ENCODE results near the gene FNDC7.

DNA sequence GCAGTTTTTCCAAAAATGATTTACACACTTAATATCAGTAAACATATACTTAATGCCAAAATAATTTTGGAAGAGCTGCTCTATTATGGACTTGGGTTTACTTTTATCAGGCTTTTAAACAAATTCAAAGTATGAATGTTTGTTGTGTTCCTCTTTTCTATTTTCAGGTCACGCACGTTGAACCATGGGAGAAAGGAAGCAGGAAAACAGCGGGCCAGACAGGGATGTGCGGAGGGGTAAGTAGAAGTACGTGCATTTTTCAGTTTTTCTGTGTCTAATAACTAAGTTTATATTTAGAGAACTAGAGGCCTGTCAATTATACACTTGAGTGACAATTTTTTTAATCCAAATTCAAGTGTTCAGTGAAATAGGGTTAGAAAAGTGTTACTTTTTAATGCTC, 17.2 kb upstream of the FNDC7 start:
- TF ChIP-seq, protein P1, sequence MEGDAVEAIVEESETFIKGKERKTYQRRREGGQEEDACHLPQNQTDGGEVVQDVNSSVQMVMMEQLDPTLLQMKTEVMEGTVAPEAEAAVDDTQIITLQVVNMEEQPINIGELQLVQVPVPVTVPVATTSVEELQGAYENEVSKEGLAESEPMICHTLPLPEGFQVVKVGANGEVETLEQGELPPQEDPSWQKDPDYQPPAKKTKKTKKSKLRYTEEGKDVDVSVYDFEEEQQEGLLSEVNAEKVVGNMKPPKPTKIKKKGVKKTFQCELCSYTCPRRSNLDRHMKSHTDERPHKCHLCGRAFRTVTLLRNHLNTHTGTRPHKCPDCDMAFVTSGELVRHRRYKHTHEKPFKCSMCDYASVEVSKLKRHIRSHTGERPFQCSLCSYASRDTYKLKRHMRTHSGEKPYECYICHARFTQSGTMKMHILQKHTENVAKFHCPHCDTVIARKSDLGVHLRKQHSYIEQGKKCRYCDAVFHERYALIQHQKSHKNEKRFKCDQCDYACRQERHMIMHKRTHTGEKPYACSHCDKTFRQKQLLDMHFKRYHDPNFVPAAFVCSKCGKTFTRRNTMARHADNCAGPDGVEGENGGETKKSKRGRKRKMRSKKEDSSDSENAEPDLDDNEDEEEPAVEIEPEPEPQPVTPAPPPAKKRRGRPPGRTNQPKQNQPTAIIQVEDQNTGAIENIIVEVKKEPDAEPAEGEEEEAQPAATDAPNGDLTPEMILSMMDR (IDR thresholded peaks at IDR 0.05): no peak
- no peak for TF ChIP-seq POLR2A (IDR thresholded peaks at IDR 0.05)
- no peak for TF ChIP-seq POLR2AphosphoS5 (IDR thresholded peaks at IDR 0.05)

All from breast epithelium (tissue), 3 donors.